Measurements from ENCODE around the gene RPL37A.
"Not testable (repeated sequence)": the region's sequence is repeated elsewhere in the genome, so short reads cannot be mapped to it uniquely, and the experiment has no call there.

Gene RPL37A

DNA sequence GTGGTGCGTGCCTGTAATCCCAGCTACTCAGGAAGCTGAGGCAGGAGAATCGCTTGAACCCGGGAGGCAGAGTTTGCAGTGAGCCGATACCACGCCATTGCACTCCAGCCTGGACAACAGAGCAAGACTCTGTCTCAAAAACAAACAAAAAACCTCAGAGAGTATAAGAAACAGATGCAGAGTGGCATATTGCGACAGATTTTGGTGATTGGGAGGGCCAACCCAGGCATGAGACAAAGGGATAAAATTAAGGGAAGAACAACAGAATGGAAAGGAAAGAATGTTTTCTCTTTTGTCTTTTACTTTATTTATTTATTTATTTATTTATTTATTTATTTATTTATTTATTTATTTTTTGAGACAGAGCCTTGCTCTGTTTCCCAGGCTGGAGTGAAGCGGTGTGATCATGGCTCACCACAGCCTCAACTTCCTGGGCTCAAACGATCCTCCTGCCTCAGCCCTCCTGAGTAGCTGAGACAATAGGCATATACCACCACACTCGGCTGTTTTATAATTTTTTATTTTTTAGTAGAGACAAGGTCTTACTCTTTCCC is 20.0 kb downstream of the RPL37A start:
- not testable (repeated sequence) for DNase-seq

- peak; percentile 95 for DNase-seq
Observed at GRCh38 chr2:216519154-216519762, 20.6 kb downstream of the RPL37A start.

DNA sequence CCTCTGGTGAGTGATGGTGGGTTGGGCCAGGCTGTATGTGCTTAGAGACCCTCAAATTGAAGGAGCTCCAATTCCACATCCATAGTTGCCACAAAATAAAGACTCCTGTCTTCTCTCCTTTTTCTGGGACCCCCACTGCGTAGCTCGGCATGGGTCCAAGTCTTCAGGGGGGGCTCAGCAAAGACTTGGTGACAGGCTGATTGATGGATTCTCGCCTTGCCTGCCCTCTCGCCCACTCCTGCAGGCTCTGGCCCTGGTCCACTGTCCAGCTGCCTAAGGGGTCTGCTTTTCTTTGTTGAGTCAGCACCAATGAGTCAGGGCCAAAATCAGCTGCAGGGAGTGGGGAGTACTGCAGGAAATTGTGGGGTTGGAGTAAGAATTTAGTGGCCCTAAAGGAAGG is 21.5 kb downstream of the RPL37A start:
- no peak for DNase-seq

- DNase-seq, result no peak
Observed at GRCh38 chr2:216522892-216523502, 24.4 kb downstream of the RPL37A start.

GRCh38 chr2:216525972-216526371 is 27.3 kb downstream of the RPL37A start:
- no peak for DNase-seq

GRCh38 chr2:216526939-216527338 is 28.3 kb downstream of the RPL37A start:
- DNase-seq, result no peak

- DNase-seq, result no peak
Observed at GRCh38 chr2:216527600-216527999, 29.0 kb downstream of the RPL37A start.

GRCh38 chr2:216532562-216532961 is 33.9 kb downstream of the RPL37A start:
- no peak for DNase-seq

DNA sequence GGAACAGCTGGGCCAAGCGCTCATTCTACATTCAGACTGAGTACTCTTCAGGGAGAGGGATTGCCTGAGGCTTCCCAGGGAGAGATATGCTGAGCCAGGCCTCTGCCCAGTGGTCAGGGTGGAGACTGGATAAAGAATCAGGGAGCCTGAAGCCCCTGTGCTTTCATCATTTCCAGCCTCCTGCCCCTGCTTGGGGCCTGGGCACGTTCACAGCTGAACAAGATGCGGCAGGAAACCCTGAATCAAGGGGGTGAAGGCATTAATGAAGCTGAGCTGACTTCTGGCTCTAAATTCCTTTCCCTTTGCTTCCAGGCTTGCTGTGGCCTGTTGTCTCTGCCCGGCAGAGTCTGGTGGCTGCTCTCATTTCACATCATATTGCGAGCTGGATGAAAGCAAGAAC is 35.0 kb downstream of the RPL37A start:
- no peak for DNase-seq

- no peak for DNase-seq
Observed at GRCh38 chr2:216534809-216535208, 36.2 kb downstream of the RPL37A start.

DNA sequence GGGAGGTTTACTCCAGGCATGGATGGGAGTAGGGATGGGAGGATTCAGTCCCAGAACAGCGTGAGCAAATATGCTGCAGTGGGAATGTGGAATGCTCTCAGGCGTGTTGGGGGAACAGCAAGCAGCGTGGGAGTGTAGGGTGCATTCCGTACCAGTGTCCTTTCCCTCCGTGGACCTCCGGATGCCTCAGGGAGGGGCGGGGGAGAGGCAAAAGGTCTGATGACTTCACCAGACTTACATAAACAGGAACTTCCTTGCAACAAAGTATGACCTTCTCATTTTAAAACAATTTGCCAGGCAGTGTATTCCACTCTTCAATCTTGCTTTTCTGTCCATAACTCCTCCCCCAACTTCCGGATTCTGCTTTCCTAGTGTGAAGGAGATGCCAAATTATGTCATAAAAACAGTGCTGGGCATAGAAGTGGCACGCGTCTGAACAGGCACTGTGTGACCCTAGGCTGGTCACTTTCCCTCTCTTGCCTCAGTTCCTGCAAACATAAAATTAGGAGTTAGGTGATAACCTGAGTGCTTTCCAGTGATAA is 36.9 kb downstream of the RPL37A start:
- no peak for DNase-seq

- peak; percentile 17 for DNase-seq
Observed at GRCh38 chr2:216536734-216537210, 38.1 kb downstream of the RPL37A start.

- DNase-seq, result no peak
Observed at GRCh38 chr2:216537366-216537765, 38.7 kb downstream of the RPL37A start.

DNA sequence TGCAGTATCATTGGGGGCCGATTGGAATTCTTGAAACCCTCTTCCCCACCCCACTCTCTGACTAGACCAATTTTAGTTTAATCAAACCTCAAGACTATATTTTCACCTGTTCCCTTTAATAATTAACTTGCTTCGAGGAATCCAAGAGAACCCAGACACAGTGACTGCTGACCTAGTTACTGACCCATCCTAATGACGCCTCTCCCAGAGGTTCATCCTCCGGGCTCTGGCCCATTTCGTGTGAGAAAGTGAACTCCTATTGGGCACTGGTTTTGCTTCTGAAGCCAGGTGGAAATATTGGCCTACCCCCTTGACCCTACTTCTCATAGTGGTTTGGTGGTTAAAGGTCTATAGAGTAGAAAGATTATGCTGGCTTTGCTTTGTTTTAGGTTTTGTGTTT is 39.9 kb downstream of the RPL37A start:
- DNase-seq, result no peak

DNA sequence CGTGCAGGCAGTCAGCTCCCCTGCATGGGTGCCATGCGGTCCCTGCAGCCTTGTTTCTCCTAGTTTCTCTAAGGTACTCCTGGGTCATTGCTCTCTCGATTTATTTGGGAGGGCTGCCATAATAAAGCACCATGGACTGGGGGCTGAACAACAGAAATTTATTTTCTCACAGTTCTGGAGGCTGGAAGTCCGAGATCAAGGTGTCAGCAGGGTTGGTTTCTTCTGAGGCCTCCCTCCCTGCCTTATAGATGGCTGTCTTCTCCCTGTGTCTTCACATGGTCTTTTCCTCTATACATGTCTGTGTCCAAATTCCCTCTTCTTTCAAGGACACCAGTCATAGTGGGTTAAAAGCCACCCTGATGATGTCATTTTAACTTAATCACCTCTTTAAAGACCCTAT is 40.5 kb downstream of the RPL37A start:
- DNase-seq, result no peak

DNA sequence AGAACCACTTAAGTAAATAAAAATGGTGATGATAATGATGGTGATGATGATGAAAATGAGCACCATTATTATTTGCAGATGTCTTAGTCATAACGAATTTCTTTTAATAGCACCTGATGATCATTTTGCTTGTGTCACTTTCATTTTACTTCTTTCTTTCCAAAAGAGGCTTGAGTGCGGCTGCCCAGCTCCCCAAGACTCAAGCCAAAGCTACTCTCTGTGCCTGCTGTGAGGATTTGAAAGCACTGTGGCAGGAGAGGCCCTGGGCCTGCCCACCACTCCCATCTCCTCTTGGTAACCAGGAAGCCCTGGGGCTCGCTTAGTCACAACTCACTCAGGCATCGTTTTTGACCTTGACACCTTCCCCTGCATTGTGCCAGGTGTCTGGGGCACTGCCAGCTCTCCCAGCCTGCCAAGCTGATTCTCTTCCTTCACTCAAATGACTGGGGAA is 41.2 kb downstream of the RPL37A start:
- DNase-seq, result no peak

- DNase-seq, result no peak
Observed at GRCh38 chr2:216540920-216541319, 42.3 kb downstream of the RPL37A start.

DNA sequence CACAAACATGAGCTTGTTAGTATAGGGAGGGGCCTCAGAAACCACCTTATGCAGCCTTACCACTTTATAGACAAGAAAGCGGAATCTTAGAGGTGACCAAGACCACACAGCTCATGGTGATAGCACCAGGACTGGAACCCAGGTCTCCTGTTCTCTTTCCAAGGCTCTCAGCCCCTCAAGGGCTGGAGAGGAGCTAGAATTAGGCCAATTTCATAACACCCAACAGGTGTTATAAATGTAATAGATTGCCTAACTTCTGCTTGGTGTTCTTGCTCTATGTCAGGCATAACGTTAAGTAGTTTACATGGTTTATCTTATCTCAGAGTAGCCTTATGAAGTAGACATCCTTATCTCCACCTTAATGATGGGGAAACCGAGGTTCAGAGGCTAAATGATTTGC is 42.9 kb downstream of the RPL37A start:
- DNase-seq, result no peak

DNA sequence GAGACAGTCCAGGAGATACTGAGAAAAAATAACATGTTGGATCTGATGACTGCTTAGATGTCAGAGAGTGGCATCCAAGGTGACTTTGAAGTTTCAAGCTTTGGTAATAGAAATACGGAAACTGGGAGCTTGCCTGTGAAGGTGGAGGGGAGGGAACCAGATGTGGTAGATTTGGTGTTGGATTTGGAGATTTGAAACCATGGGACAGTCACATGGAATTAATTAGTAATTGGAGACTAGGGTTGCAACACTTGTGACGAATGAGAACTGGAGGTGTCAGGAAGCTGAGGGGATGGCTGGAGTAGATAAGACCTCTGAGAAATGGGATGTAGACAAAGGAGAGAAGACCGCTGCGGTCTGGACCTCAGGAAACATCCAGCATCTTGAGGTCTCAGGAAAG is 46.7 kb downstream of the RPL37A start:
- no peak for DNase-seq

- no peak for DNase-seq
Observed at GRCh38 chr2:216546241-216546640, 47.6 kb downstream of the RPL37A start.

DNA sequence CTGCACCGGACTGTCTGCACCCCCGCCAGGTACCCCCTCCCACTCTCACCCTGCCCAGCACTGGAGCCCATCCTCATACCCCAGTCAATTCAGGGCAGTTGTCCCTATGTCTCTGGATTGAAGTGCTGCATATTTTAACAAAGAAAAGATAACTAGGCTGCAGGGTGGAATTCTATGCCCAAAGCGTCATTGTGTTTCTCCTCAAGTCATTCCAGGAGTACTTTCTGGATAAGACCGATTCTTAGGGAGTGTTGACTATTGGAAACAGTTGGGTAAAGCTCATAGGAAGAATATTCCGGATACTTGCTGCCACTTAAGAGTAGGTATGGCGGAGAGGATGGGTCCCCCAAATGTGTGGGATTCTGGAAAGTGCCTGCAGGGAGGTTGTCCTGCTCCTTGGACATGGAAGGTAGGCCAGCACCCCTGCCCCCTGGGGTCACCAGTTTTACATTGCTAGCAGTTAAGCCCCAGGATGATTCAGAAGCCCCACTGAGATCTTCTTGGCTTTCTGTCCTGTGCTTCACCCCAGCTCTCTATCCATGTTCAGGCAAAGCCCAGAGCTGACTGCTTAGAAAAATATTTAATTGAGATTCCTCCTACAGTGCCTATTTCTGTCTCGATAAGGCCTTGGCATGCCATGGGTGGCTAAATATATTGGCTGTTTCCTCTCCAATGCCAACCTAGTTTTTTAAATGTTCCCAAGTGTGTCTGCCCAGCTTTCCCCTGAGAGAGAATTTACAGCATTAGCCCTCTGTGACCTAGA is 48.2 kb downstream of the RPL37A start:
- DNase-seq, result no peak

DNA sequence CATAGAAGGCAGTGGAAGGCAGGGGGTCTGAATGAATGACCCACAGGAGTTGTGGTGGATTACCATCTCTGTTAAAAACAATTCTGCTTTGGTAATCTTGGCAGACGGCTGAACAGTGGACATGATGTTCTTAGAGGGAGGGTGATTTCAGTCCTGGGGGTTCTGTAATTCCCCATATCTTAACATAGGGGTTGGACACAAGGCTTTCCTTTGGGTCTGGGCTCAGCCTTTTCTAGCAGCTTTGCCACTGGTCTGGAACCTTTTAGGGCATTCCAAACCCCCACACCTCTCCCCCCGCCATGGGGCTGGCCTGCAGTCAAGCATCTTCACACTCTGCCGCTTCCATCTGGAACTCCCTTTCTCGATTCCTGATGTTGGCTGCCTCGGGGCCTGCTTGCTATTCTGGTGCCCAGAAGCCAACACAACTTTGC is 50.3 kb downstream of the RPL37A start:
- no peak for DNase-seq

DNA sequence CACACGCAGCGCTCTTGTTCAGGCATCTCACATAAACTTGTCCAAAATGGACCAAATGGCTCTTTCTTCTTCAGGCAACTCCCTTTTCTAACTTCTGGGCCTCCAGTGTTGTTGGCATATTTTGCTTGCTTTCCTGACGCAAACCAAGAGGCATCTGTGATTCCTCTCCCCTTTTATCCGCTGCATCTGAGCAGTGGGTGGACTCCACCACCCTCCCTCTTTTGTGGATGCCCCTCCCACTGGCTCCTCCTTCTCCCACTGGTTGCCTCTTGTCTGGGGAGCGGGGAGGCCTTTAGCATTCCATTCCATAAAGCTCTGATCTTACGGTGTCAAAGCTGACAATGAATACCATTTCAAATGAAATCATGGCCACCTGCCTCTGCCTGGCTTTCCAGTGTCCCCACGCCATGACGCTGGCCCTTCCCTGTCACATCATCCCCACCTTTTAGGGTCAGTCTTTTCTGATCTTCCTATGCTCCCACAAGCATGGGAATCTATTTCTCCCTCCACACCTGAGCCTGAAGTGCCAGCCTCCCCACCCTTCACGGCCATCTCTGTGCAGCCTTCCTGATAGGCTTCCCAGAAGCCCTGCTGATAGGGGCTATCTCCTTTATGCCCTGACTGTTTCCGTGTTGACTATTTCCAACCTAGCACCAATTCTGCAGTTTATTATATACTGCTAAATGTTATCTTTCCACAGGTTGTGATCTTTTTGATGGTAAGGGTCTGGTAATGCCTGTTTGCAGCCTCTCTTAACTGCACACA is 51.5 kb downstream of the RPL37A start:
- DNase-seq, result no peak
